Testis (tissue), 2 donors: Measurements from ENCODE around the gene ARHGAP30.

ENCODE experiments used
- POLR2A ChIP-seq: fragments of 450-650 bp; IDR thresholded peaks from one replicate; pipeline ENCODE4 v1.6.1; 2017; ENCODE audit warnings: antibody characterized with exemption, mild to moderate bottlenecking, moderate library complexity
- TF ChIP-seq, protein P1 (sequence below), 3 experiments: fragments of 450-650 bp in 2 of 3; fragments of 200-600 bp in 1 of 3; sonication (generic) in 1 of 3; IDR thresholded peaks; one replicate each; pipeline ENCODE4 v1.5.1; 2016 to 2019; ENCODE audit warnings: antibody characterized with exemption in 3 of 3, mild to moderate bottlenecking in 2 of 3, moderate library complexity in 1 of 3

DNA sequence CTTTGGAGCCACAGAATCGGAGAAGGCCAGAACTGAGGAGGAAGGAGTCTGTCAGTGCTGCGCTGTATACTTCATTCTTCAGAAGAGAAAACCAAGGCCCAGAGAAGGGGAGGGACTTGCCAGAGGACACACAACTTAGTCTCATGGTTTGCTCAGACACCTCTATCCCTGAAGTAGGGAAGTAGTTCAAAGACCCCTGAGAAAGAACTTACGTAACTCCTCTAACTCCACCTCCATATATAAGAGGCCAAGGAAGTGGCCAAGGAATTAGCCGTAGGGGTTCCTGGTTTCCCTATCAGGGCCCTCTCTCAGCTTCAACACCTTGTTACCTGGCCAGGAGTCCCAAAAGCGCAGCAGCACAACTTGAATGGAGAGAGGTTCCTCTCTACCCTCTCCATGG is 20.2 kb upstream of the ARHGAP30 start:
- TF ChIP-seq, protein P1, sequence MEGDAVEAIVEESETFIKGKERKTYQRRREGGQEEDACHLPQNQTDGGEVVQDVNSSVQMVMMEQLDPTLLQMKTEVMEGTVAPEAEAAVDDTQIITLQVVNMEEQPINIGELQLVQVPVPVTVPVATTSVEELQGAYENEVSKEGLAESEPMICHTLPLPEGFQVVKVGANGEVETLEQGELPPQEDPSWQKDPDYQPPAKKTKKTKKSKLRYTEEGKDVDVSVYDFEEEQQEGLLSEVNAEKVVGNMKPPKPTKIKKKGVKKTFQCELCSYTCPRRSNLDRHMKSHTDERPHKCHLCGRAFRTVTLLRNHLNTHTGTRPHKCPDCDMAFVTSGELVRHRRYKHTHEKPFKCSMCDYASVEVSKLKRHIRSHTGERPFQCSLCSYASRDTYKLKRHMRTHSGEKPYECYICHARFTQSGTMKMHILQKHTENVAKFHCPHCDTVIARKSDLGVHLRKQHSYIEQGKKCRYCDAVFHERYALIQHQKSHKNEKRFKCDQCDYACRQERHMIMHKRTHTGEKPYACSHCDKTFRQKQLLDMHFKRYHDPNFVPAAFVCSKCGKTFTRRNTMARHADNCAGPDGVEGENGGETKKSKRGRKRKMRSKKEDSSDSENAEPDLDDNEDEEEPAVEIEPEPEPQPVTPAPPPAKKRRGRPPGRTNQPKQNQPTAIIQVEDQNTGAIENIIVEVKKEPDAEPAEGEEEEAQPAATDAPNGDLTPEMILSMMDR (IDR thresholded peaks at IDR 0.05): no peak
- TF ChIP-seq POLR2A: no peak
